ENCODE data around the gene LTBP1. TPM values are rescaled to one million over a fixed set of nuclear protein-coding genes. Genes with fewer than 3 reads are reported as not detected.
"Not testable (repeated sequence)": the region's sequence is repeated elsewhere in the genome, so short reads cannot be mapped to it uniquely, and the experiment has no call there.

Gene LTBP1
- total and polyA plus RNA-seq, 12 donors = 6.2 to 47.2 (median 15.5) TPM

GRCh38 chr2:32905270-32905669 lies 41.5 kb upstream of the LTBP1 start:
- intact Hi-C loops (cut with DNase I) = no loop called here
- H3K36me3 ChIP-seq (replicated peaks in 1 of 2) = no peaks in the 10 kb centered on the region
- TF ChIP-seq POLR2A (IDR thresholded peaks at IDR 0.05) (no peak), CTCF (IDR thresholded peaks at IDR 0.05) (no peak)
- DNase-seq = no peak
- WGBS, 4 donors = 78 to 86% (median 79%) methylated on average over 3 of the region's 3 CpGs
- H3K27ac ChIP-seq = no peak overlapping the region
- no peaks in the 10 kb centered on the region for H3K4me1 ChIP-seq (replicated peaks in 1 of 2)
- no peaks in the 10 kb centered on the region for H3K9me3 ChIP-seq (replicated peaks in 1 of 3)
- H3K27me3 ChIP-seq = no peaks in the 10 kb centered on the region
- no peak overlapping the region for H3K4me3 ChIP-seq

GRCh38 chr2:32910883-32911598 lies 35.7 kb upstream of the LTBP1 start:
- H3K4me1 ChIP-seq (replicated peaks in 1 of 2) = no peaks in the 10 kb centered on the region
- TF ChIP-seq CTCF (IDR thresholded peaks at IDR 0.05) = no peak
- TF ChIP-seq POLR2A (IDR thresholded peaks at IDR 0.05) = no peak
- H3K27ac ChIP-seq = no peak overlapping the region
- no peak overlapping the region for H3K4me3 ChIP-seq
- intact Hi-C loops (cut with DNase I) = no loop called here
- DNase-seq = no peak
- WGBS, 4 donors = 79 to 90% (median 87%) methylated on average over 8 of the region's 8 CpGs
- no peaks in the 10 kb centered on the region for H3K27me3 ChIP-seq
- H3K36me3 ChIP-seq (replicated peaks in 1 of 2) = no peaks in the 10 kb centered on the region
- no peaks in the 10 kb centered on the region for H3K9me3 ChIP-seq (replicated peaks in 1 of 3)

GRCh38 chr2:32915694-32916093 lies 31.1 kb upstream of the LTBP1 start:
- Histone ChIP-seq H3K4me3 (no peak overlapping the region), H3K27ac (no peak overlapping the region), H3K36me3 (replicated peaks in 1 of 2) (no peaks in the 10 kb centered on the region), H3K27me3 (no peaks in the 10 kb centered on the region), H3K9me3 (replicated peaks in 1 of 3) (no peaks in the 10 kb centered on the region), H3K4me1 (replicated peaks in 1 of 2) (no peaks in the 10 kb centered on the region)
- no peak for TF ChIP-seq CTCF (IDR thresholded peaks at IDR 0.05)
- TF ChIP-seq POLR2A (IDR thresholded peaks at IDR 0.05) = no peak
- no peak for DNase-seq
- WGBS, 4 donors = 87 to 97% (median 91%) methylated on average over 1 of the region's 1 CpG
- intact Hi-C loops (cut with DNase I) = no loop called here

- 84 to 91% (median 87%) methylated on average over 6 of the region's 6 CpGs for WGBS, 4 donors
- no peaks in the 10 kb centered on the region for H3K4me1 ChIP-seq (replicated peaks in 1 of 2)
- H3K27me3 ChIP-seq = no peaks in the 10 kb centered on the region
- no peak for DNase-seq
- H3K27ac ChIP-seq = no peak overlapping the region
- H3K36me3 ChIP-seq (replicated peaks in 1 of 2) = no peaks in the 10 kb centered on the region
- H3K9me3 ChIP-seq (replicated peaks in 1 of 3) = no peaks in the 10 kb centered on the region
- TF ChIP-seq POLR2A (IDR thresholded peaks at IDR 0.05) (no peak), CTCF (IDR thresholded peaks at IDR 0.05) (no peak)
- intact Hi-C loops (cut with DNase I) = no loop called here
- H3K4me3 ChIP-seq = no peak overlapping the region
These were observed 28.0 kb upstream of the LTBP1 start for GRCh38 chr2:32918774-32919173.

GRCh38 chr2:32919901-32920300 lies 26.9 kb upstream of the LTBP1 start:
- H3K27me3 ChIP-seq; intact Hi-C loops (cut with DNase I); H3K4me3 ChIP-seq; H3K4me1 ChIP-seq (replicated peaks in 1 of 2); DNase-seq; H3K36me3 ChIP-seq (replicated peaks in 1 of 2); H3K27ac ChIP-seq; H3K9me3 ChIP-seq (replicated peaks in 1 of 3): not testable (repeated sequence)
- 85 to 95% (median 95%) methylated on average over 6 of the region's 6 CpGs for WGBS, 4 donors

- H3K9me3 ChIP-seq (replicated peaks in 1 of 3); DNase-seq; H3K36me3 ChIP-seq (replicated peaks in 1 of 2); H3K4me3 ChIP-seq; intact Hi-C loops (cut with DNase I); H3K4me1 ChIP-seq (replicated peaks in 1 of 2); H3K27me3 ChIP-seq; H3K27ac ChIP-seq: not testable (repeated sequence)
- 90 to 99% (median 95%) methylated on average over 5 of the region's 5 CpGs for WGBS, 4 donors
These were observed 25.3 kb upstream of the LTBP1 start for GRCh38 chr2:32921486-32921885.

All from adrenal gland (tissue), 12 donors.